Keratinocyte (primary cell): ENCODE results near the gene RNF5. TPM values are rescaled to one million over a fixed set of nuclear protein-coding genes. Genes with fewer than 3 reads are reported as not detected.

Experiments used
- DNase-seq: peaks from one replicate; pipeline ENCODE4 v3.0.0-alpha.2; 2011; ENCODE audit warnings: low read depth, missing footprints, low spot score
- FAIRE-seq: peaks from 2 replicates; lab custom pipeline; 2011; peaks lifted over from hg19 to GRCh38; lab: Jason Lieb, UNC
- H2AFZ ChIP-seq: 2 replicates; pipeline ENCODE4 v1.6.0; 2012; ENCODE audit warnings: low read length, control low read depth, inconsistent platforms; ENCODE audit not compliant: control insufficient read depth
- H3K27ac ChIP-seq: 2 replicates; pipeline ENCODE4 v1.5.1; 2011; ENCODE audit warnings: low read length; ENCODE audit not compliant: control insufficient read depth, insufficient read depth
- H3K27me3 ChIP-seq: 3 replicates; pipeline ENCODE4 v1.6.0; 2011; ENCODE audit warnings: low read length; ENCODE audit not compliant: control insufficient read depth, insufficient read depth; ENCODE audit errors: extremely low read depth
- H3K36me3 ChIP-seq, 2 experiments: 2 replicates in 1 of 2; 3 replicates in 1 of 2; pipeline ENCODE4 v1.5.1; 2011; ENCODE audit warnings: low read length in 2 of 2, mild to moderate bottlenecking in 1 of 2; ENCODE audit not compliant: control insufficient read depth in 2 of 2, insufficient read depth in 2 of 2; ENCODE audit errors: extremely low read depth in 1 of 2
- H3K4me1 ChIP-seq: 3 replicates; pipeline ENCODE4 v1.5.1; 2011; ENCODE audit warnings: low read length; ENCODE audit not compliant: control insufficient read depth, insufficient read depth; ENCODE audit errors: extremely low read depth
- H3K4me2 ChIP-seq: 3 replicates; pipeline ENCODE4 v1.6.0; 2011; ENCODE audit warnings: low read depth, low read length; ENCODE audit not compliant: control insufficient read depth, insufficient read depth; ENCODE audit errors: extremely low read depth
- H3K4me3 ChIP-seq, 3 experiments: fragments of 200-600 bp in 1 of 3; sonication (generic) in 1 of 3; 2 replicates in 2 of 3; 3 replicates in 1 of 3; pipeline ENCODE4 v1.5.1; 2011 to 2016; ENCODE audit warnings: low read length in 3 of 3, mild to moderate bottlenecking in 3 of 3, control low read depth in 2 of 3, inconsistent platforms in 1 of 3, low read depth in 1 of 3, mixed read lengths in 1 of 3, mixed run types in 1 of 3, moderate library complexity in 1 of 3; ENCODE audit not compliant: control insufficient read depth in 2 of 3, insufficient read depth in 2 of 3; ENCODE audit errors: extremely low read depth in 1 of 3
- H3K79me2 ChIP-seq: 2 replicates; pipeline ENCODE4 v1.6.0; 2012; ENCODE audit warnings: low read length; ENCODE audit not compliant: control insufficient read depth, insufficient read depth
- H3K9ac ChIP-seq: 3 replicates; pipeline ENCODE4 v1.6.0; 2011; ENCODE audit warnings: low read length; ENCODE audit not compliant: control insufficient read depth, insufficient read depth; ENCODE audit errors: extremely low read depth
- H3K9me1 ChIP-seq: 3 replicates; pipeline ENCODE4 v1.6.0; 2011; ENCODE audit warnings: low read length; ENCODE audit not compliant: control insufficient read depth, insufficient read depth; ENCODE audit errors: extremely low read depth
- H3K9me3 ChIP-seq: 2 replicates; pipeline ENCODE4 v1.5.1; 2012; ENCODE audit warnings: low read depth, low read length; ENCODE audit not compliant: control insufficient read depth
- H4K20me1 ChIP-seq: 3 replicates; pipeline ENCODE4 v1.6.0; 2011; ENCODE audit warnings: low read length; ENCODE audit not compliant: control insufficient read depth, insufficient read depth; ENCODE audit errors: extremely low read depth
- EZH2 ChIP-seq: IDR thresholded peaks from one replicate; pipeline ENCODE4 v1.6.1; 2012; ENCODE audit warnings: inconsistent platforms, mild to moderate bottlenecking, low read length, moderate library complexity
- dilution Hi-C: fragments of 300-500 bp; cut with MboI; formaldehyde crosslinking; loops from one replicate; pipeline ENCODE4 v1.7.0; 2020; ENCODE audit warnings: low sequenced_read_pairs; ENCODE audit not compliant: extremely low pct_ligation_motif_present
- polyA plus RNA-seq, 5 experiments: library from polyadenylated mRNA; depleted of rRNA in 3 of 5; stranded (reverse) in 3 of 5; stranded (forward) in 1 of 5; unstranded in 1 of 5; fragments of >200 nt; gene quantifications; 1 replicate in 1 of 5; 2 replicates in 3 of 5; 3 replicates in 1 of 5; pipeline versions ENCODE4 v1.2.1 to v1.2.3, GENCODE V29; 2011 to 2012; ENCODE audit warnings: missing spikeins in 2 of 5, low read depth in 1 of 5, low replicate concordance in 1 of 5
- TF ChIP-seq, protein P1 (sequence below), 3 experiments: IDR thresholded peaks in 1 of 3; conservative IDR thresholded peaks in 1 of 3; optimal IDR thresholded peaks in 1 of 3; 2 replicates in 2 of 3; 3 replicates in 1 of 3; pipeline versions ENCODE3 to v1.5.1; 2011; ENCODE audit warnings: low read length in 3 of 3, mild to moderate bottlenecking in 3 of 3, moderate library complexity in 2 of 3, control low read depth in 1 of 3, inconsistent platforms in 1 of 3; ENCODE audit not compliant: insufficient read depth in 2 of 3; ENCODE audit errors: extremely low read depth in 1 of 3

RNF5 gene
- polyA plus RNA-seq, 1 donor (not counting 4 experiments of a cell fraction or from before 2014, with no cell fraction given): 33.2 TPM

DNA sequence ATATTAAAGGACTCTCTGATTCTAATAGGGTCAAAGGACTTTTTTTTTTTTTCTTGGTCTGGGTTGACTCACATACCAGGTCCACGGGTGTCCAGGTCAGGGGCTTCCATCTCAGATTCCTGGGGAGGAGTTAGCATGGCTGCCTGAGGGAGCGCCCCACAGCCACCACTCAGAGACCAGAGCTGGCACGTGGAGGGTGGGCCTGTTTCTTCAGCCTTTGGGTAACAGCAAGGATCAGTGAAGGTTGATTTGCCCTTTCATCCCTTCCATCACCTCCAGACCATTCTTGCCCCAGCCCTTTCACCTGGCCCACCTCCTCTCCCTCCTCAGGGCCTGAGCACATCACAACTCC is 20.1 kb downstream of the RNF5 start:
- H3K9me3 ChIP-seq: no peaks in the 10 kb centered on the region
- no peak overlapping the region for H3K9ac ChIP-seq
- H3K4me1 ChIP-seq: peaks cover 14% of the 10 kb centered on the region
- H2AFZ ChIP-seq: no peak overlapping the region
- no peak overlapping the region for H3K4me2 ChIP-seq
- no peaks in the 10 kb centered on the region for H3K27me3 ChIP-seq
- no peak overlapping the region for H3K27ac ChIP-seq
- H3K4me3 ChIP-seq: no peak overlapping the region
- no peaks in the 10 kb centered on the region for H3K79me2 ChIP-seq
- no peaks in the 10 kb centered on the region for H4K20me1 ChIP-seq
- no peaks in the 10 kb centered on the region for H3K36me3 ChIP-seq
- dilution Hi-C loops: no loop called here
- DNase-seq (no peak), FAIRE-seq (no peak)
- H3K9me1 ChIP-seq: no peaks in the 10 kb centered on the region
- TF ChIP-seq, protein P1, sequence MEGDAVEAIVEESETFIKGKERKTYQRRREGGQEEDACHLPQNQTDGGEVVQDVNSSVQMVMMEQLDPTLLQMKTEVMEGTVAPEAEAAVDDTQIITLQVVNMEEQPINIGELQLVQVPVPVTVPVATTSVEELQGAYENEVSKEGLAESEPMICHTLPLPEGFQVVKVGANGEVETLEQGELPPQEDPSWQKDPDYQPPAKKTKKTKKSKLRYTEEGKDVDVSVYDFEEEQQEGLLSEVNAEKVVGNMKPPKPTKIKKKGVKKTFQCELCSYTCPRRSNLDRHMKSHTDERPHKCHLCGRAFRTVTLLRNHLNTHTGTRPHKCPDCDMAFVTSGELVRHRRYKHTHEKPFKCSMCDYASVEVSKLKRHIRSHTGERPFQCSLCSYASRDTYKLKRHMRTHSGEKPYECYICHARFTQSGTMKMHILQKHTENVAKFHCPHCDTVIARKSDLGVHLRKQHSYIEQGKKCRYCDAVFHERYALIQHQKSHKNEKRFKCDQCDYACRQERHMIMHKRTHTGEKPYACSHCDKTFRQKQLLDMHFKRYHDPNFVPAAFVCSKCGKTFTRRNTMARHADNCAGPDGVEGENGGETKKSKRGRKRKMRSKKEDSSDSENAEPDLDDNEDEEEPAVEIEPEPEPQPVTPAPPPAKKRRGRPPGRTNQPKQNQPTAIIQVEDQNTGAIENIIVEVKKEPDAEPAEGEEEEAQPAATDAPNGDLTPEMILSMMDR (optimal IDR thresholded peaks at IDR 0.05 in 1 of 3, IDR thresholded peaks at IDR 0.05 in 1 of 3, conservative IDR thresholded peaks at IDR 0.05 in 1 of 3; ENCODE audit: extremely low read depth in 1 of 3, insufficient read depth in 2 of 3, low read length in 3 of 3): no peak
- no peak for TF ChIP-seq EZH2

GRCh38 chr6:32198866-32199265 is 20.7 kb downstream of the RNF5 start:
- Histone ChIP-seq H3K4me1 (peaks cover 14% of the 10 kb centered on the region), H3K36me3 (no peaks in the 10 kb centered on the region), H2AFZ (no peak overlapping the region), H3K9ac (no peak overlapping the region), H3K4me3 (no peak overlapping the region), H3K79me2 (no peaks in the 10 kb centered on the region), H3K27me3 (no peaks in the 10 kb centered on the region), H3K4me2 (no peak overlapping the region), H3K9me1 (no peaks in the 10 kb centered on the region), H3K9me3 (no peaks in the 10 kb centered on the region), H4K20me1 (no peaks in the 10 kb centered on the region), H3K27ac (no peak overlapping the region)
- dilution Hi-C loops: no loop called here
- no peak for TF ChIP-seq EZH2
- TF ChIP-seq, protein P1 (optimal IDR thresholded peaks at IDR 0.05 in 1 of 3, IDR thresholded peaks at IDR 0.05 in 1 of 3, conservative IDR thresholded peaks at IDR 0.05 in 1 of 3; ENCODE audit: extremely low read depth in 1 of 3, insufficient read depth in 2 of 3, low read length in 3 of 3): no peak
- DNase-seq: no peak
- FAIRE-seq: no peak
